ENCODE results near the gene CBX5.

GRCh38 chr12:54246011-54246641, 33.8 kb downstream of the CBX5 start:
- no peak for TF ChIP-seq CTCF (IDR thresholded peaks at IDR 0.05)
- TF ChIP-seq POLR2A (IDR thresholded peaks at IDR 0.05) = no peak

Data from lower leg skin (tissue), 3 donors.